Right kidney (tissue), 1 donor: ENCODE measurements around the gene COLGALT1.
A peak's percentile ranks its signal among the peaks of the same experiment; 100 is the strongest.
"Not testable (repeated sequence)": the region's sequence is repeated elsewhere in the genome, so short reads cannot be mapped to it uniquely, and the experiment has no call there.

Experiments
- DNase-seq: peaks from one replicate; pipeline ENCODE4 v3.0.0-alpha.2; 2016

The COLGALT1 gene

GRCh38 chr19:17532116-17532515 is 23.3 kb upstream of the COLGALT1 start:
- DNase-seq = no peak

GRCh38 chr19:17532557-17532956 is 22.9 kb upstream of the COLGALT1 start:
- no peak for DNase-seq

GRCh38 chr19:17534767-17535166 is 20.7 kb upstream of the COLGALT1 start:
- no peak for DNase-seq

- no peak for DNase-seq
Observed at GRCh38 chr19:17536955-17537354, 18.5 kb upstream of the COLGALT1 start.

- DNase-seq = peak; percentile 69
Observed at GRCh38 chr19:17538684-17539237, 16.7 kb upstream of the COLGALT1 start.

GRCh38 chr19:17539238-17540117 is 16.0 kb upstream of the COLGALT1 start:
- peak; percentile 72 for DNase-seq

GRCh38 chr19:17540174-17540573 is 15.3 kb upstream of the COLGALT1 start:
- no peak for DNase-seq

- no peak for DNase-seq
Observed at GRCh38 chr19:17541184-17541759, 14.2 kb upstream of the COLGALT1 start.

GRCh38 chr19:17542042-17542441 is 13.4 kb upstream of the COLGALT1 start:
- no peak for DNase-seq

- no peak for DNase-seq
Observed at GRCh38 chr19:17542793-17543582, 12.5 kb upstream of the COLGALT1 start.

- no peak for DNase-seq
Observed at GRCh38 chr19:17543986-17544385, 11.5 kb upstream of the COLGALT1 start.

GRCh38 chr19:17544418-17544817 is 11.0 kb upstream of the COLGALT1 start:
- no peak for DNase-seq

- DNase-seq = no peak
Observed at GRCh38 chr19:17548145-17548544, 7.3 kb upstream of the COLGALT1 start.

- no peak for DNase-seq
Observed at GRCh38 chr19:17549085-17549740, 6.2 kb upstream of the COLGALT1 start.

- DNase-seq = no peak
Observed at GRCh38 chr19:17550076-17550667, 5.3 kb upstream of the COLGALT1 start.

GRCh38 chr19:17552735-17553134 is 2.7 kb upstream of the COLGALT1 start:
- not testable (repeated sequence) for DNase-seq

- no peak for DNase-seq
Observed at GRCh38 chr19:17553256-17553655, 2.2 kb upstream of the COLGALT1 start.

GRCh38 chr19:17554968-17555479 is 425 bp upstream of the COLGALT1 start:
- no peak for DNase-seq

- DNase-seq = peak; percentile 75
Observed at GRCh38 chr19:17555929-17556813, 722 bp downstream of the COLGALT1 start.

GRCh38 chr19:17556995-17557394 is 1.5 kb downstream of the COLGALT1 start:
- DNase-seq = no peak
